ENCODE data around the gene COL4A2.

DNA sequence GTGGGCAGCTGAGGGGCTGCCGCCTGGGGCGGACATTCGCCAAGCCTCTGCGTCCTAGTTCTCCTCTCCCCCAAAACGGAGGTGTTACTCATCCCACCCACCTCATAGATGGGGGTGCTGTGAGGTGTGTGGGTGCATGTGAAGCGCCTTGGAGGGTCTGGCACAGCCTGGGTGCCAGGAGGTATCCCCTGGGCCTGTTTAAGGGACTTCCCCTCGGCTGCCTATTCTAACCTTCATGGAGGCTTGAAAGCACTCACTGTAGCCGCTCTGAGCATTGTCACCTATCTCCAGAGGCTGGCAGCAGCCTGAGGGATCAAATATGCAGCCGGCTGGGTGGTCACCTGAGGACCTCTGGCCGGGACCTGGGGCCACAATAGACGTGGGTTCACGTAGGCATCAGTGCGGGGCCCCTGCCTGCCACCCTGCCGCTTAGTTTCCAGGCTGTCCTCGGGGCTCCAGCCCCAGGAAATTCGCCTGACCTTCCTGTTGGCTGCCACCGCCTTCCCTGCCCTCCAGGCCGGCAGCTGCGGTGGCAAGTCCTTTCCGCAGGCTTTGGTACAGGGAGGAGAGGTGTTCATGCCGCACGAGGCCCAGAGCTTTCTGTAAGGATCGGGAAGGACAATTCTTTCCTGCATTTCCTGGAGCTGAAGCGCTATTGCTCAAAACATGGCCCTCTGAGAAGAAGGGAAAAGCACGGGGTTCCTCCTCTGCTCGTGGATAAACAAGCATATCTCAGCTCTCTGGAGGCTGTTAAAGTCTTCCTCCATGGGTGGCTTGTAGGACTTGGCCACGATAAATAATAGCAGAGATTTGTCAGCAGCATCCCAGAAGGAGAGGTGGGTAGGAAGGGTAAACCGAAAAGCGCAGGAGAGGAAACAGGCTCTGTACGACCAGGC lies 4.6 kb downstream of the COL4A2 start:
- TF ChIP-seq, protein P1, sequence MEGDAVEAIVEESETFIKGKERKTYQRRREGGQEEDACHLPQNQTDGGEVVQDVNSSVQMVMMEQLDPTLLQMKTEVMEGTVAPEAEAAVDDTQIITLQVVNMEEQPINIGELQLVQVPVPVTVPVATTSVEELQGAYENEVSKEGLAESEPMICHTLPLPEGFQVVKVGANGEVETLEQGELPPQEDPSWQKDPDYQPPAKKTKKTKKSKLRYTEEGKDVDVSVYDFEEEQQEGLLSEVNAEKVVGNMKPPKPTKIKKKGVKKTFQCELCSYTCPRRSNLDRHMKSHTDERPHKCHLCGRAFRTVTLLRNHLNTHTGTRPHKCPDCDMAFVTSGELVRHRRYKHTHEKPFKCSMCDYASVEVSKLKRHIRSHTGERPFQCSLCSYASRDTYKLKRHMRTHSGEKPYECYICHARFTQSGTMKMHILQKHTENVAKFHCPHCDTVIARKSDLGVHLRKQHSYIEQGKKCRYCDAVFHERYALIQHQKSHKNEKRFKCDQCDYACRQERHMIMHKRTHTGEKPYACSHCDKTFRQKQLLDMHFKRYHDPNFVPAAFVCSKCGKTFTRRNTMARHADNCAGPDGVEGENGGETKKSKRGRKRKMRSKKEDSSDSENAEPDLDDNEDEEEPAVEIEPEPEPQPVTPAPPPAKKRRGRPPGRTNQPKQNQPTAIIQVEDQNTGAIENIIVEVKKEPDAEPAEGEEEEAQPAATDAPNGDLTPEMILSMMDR (optimal IDR thresholded peaks at IDR 0.05 in 1 of 3, IDR thresholded peaks at IDR 0.05 in 1 of 3, conservative IDR thresholded peaks at IDR 0.05 in 1 of 3; ENCODE audit: extremely low read depth in 1 of 3, insufficient read depth in 2 of 3, low read length in 3 of 3): no peak
- no peak for TF ChIP-seq EZH2 (IDR thresholded peaks at IDR 0.05; ENCODE audit: low read length)

All from keratinocyte (primary cell).